T-cell (primary cell): Measurements from ENCODE around the gene ERCC1. TPM values are rescaled to one million over a fixed set of nuclear protein-coding genes. Genes with fewer than 3 reads are reported as not detected.

Source experiments
- ATAC-seq, 4 experiments: fragments of 200-7000 bp in 3 of 4; fragments of 150-1000 bp in 1 of 4; cut with Tn5 transposase; replicated peaks in 1 of 4; 1 replicate in 3 of 4; 2 replicates in 1 of 4; pipeline ENCODE4 v1.10.0; 2021; ENCODE audit warnings: moderate library complexity in 3 of 4, mild to moderate bottlenecking in 2 of 4, moderate number of reproducible peaks in 1 of 4
- CTCF ChIA-PET, 2 donors: fragments of 300-600 bp; sonication (Branson Sonifier 250); formaldehyde crosslinking; loops; one replicate each; lab custom pipeline; 2022; ENCODE audit warnings: antibody characterized with exemption in 2 of 2; lab: Charles Lee
- POLR2A ChIA-PET, 2 donors: fragments of 300-600 bp; sonication (Branson Sonifier 250); formaldehyde crosslinking; loops; one replicate each; lab custom pipeline; 2022; ENCODE audit warnings: antibody characterized with exemption in 2 of 2; lab: Charles Lee
- DNase-seq, 35 experiments: peaks; one replicate each; pipeline versions ENCODE4 v3.0.0 to v3.0.0-alpha.2; 2013 to 2023
- H3K27ac ChIP-seq: one replicate; pipeline ENCODE4 v1.5.1; 2013; ENCODE audit warnings: low read length
- H3K27me3 ChIP-seq, 2 experiments: replicated peaks in 1 of 2; 1 replicate in 1 of 2; 2 replicates in 1 of 2; pipeline versions ENCODE4 v1.6.1 to v1.7.0; 2013; ENCODE audit warnings: low read length in 1 of 2, mixed read lengths in 1 of 2; ENCODE audit not compliant: control insufficient read depth in 2 of 2, insufficient read depth in 2 of 2; ENCODE audit errors: extremely low read depth in 1 of 2
- H3K36me3 ChIP-seq, 2 donors: 1 replicate in 1 of 2; 2 replicates in 1 of 2; pipeline versions ENCODE4 v1.6.1 to v1.7.0; 2013; ENCODE audit warnings: low read length in 1 of 2; ENCODE audit not compliant: control insufficient read depth in 2 of 2, insufficient read depth in 1 of 2; ENCODE audit errors: extremely low read depth in 1 of 2
- H3K4me1 ChIP-seq, 2 experiments: 1 replicate in 1 of 2; 2 replicates in 1 of 2; pipeline versions ENCODE4 v1.6.1 to v1.7.0; 2013; ENCODE audit warnings: low read length in 2 of 2, mixed read lengths in 1 of 2; ENCODE audit not compliant: insufficient read depth in 2 of 2, control insufficient read depth in 1 of 2; ENCODE audit errors: extremely low read depth in 1 of 2
- H3K4me3 ChIP-seq, 2 donors: 1 replicate in 1 of 2; 2 replicates in 1 of 2; pipeline versions ENCODE4 v1.5.1 to v1.7.0; 2013; ENCODE audit warnings: mild to moderate bottlenecking in 2 of 2, low read length in 1 of 2, moderate library complexity in 1 of 2; ENCODE audit not compliant: control insufficient read depth in 1 of 2; ENCODE audit errors: extremely low read depth in 1 of 2
- H3K9me3 ChIP-seq: 2 replicates; pipeline ENCODE4 v1.7.0; 2013
- H3K27ac Mint-ChIP-seq, 2 donors: one replicate each; pipeline ENCODE4 v1.8.0; 2020 to 2021; ENCODE audit warnings: mild to moderate bottlenecking in 2 of 2, mixed read lengths in 2 of 2
- H3K27me3 Mint-ChIP-seq, 2 donors: one replicate each; pipeline ENCODE4 v1.8.0; 2021 to 2022; ENCODE audit warnings: mixed read lengths in 2 of 2
- H3K36me3 Mint-ChIP-seq: one replicate; pipeline ENCODE4 v1.8.0; 2021; ENCODE audit warnings: mixed read lengths
- H3K4me1 Mint-ChIP-seq, 3 donors: one replicate each; pipeline ENCODE4 v1.8.0; 2020 to 2022; ENCODE audit warnings: mixed read lengths in 3 of 3, mild to moderate bottlenecking in 1 of 3
- H3K4me3 Mint-ChIP-seq, 3 donors: one replicate each; pipeline ENCODE4 v1.8.0; 2020 to 2022; ENCODE audit warnings: mild to moderate bottlenecking in 3 of 3, mixed read lengths in 3 of 3, moderate library complexity in 3 of 3
- H3K9me3 Mint-ChIP-seq, 3 donors: one replicate each; pipeline ENCODE4 v1.8.0; 2020 to 2022; ENCODE audit warnings: mixed read lengths in 3 of 3
- WGBS: methylation state at CpG from one replicate; pipeline ENCODE4 v1.1.5; 2013; ENCODE audit warnings: missing lambda C conversion rate; ENCODE audit not compliant: insufficient coverage; 5-methylcytosine and 5-hydroxymethylcytosine counted together
- total RNA-seq, 35 experiments: library from RNA in 6 of 35; stranded (reverse) in 6 of 35; fragments of 120-200 nt in 1 of 35; gene quantifications; one replicate each; pipeline versions ENCODE4 v1.2.1 to v1.2.4 and lab custom pipeline; 2013 to 2026

ERCC1 gene
- total RNA-seq, 5 donors from 2014 or later (not counting 1 experiment from before 2014, with no cell fraction given), result 41.7 to 55.4 (median 51.6) TPM

DNA sequence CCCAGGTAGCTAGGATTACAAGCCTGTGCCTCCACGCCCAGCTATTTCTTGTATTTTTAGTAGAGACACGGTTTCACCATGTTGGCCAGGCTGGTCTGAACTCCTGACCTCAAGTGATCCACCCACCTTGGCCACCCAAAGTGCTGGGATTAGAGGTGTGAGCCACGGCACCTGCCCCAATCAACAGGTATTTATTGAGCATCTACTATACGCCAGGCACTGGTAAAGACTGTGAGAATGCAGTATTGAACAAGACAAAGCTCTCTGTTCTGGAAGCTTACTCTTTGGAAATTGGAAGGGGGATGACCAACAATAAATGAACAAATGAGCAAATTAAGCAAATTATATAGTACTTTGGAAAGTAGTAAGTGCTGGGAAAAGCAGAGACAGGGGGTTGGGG lies 21.4 kb upstream of the ERCC1 start:
- H3K27me3 ChIP-seq, result peaks cover 0 to 7% of the 10 kb centered on the region in 2 experiments
- DNase-seq (no peak), ATAC-seq (no peak)

DNA sequence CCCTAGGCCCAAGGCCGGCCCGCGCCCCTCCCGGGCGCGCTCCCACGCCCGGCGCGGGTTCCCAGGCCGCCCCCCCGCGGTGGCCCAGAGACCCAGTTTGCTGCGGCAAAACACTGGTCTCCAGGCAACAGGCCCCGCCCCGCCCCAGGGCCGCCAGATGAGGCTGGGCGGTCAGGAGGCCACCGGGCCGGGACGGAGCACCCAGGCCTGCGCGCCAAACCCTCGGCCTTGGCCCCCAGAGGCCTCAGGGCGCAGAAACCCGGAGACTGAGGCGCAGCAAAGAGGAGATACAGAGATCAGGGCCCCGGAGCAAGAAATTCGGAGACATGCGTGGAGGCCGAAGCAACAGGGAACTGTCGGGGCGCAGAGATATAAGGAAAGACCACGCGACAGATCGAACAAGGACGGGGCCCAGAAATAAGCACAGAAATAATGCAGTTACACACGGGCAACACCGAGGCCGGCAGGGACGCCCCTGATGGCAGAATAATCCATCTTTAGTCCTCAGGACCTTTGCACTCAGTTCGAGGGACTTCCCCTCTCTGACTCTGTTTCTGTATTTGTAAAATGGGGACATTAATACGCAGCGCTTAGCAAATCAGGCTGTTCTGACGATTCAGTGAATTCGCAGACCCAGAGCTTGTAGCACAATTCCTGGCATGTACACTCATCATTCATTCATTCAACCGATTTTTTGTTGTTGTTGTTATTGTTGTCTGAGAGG lies 20.8 kb upstream of the ERCC1 start:
- Mint-ChIP-seq H3K4me1 (peaks cover 56 to 65% (median 63%) of the 10 kb centered on the region in 3 donors), H3K27ac (peak overlapping the region; percentile 66 to 69), H3K27me3 (no peaks in the 10 kb centered on the region), H3K9me3 (no peaks in the 10 kb centered on the region), H3K36me3 (no peaks in the 10 kb centered on the region), H3K4me3 (peak overlapping the region; percentile 32 to 80 (median 41))
- ChIA-PET POLR2A (interaction anchor here in 1 of 2 donors (1.3 to 1.9 kb wide), 2 partner anchors 23 to 29 kb away, joined by 5 to 9 read pairs; partner anchors contain the start of gene FOSB), CTCF (interaction anchor here in 1 of 2 donors (1.4 to 1.8 kb wide), 2 partner anchors 23 to 34 kb away, joined by 6 to 12 read pairs; partner anchors contain the start of gene FOSB)
- Histone ChIP-seq H3K27ac (peak overlapping the region; percentile 84), H3K27me3 (peaks cover 0 to 7% of the 10 kb centered on the region in 2 experiments), H3K4me1 (peaks cover 5 to 64% of the 10 kb centered on the region in 2 experiments), H3K36me3 (no peaks in the 10 kb centered on the region), H3K4me3 (peak overlapping the region; percentile 36 to 69), H3K9me3 (no peaks in the 10 kb centered on the region)
- 19% methylated on average over 34 of the region's 47 CpGs for WGBS
- DNase-seq (peak in 34 of 35 experiments; percentile 40 to 90 (median 72)), ATAC-seq (peak; percentile 35 to 53 (median 37))

More for the DNA sequence above, 21.4 kb upstream of the ERCC1 start:
- peaks cover 62 to 70% (median 69%) of the 10 kb centered on the region in 3 donors for H3K4me1 Mint-ChIP-seq
- no peaks in the 10 kb centered on the region for H3K36me3 Mint-ChIP-seq
- WGBS, result 89% methylated on average over 2 of the region's 4 CpGs
- H3K27ac Mint-ChIP-seq, result peak overlapping the region; percentile 55 to 66
- no peaks in the 10 kb centered on the region for H3K36me3 ChIP-seq
- H3K4me1 ChIP-seq, result peaks cover 5 to 68% of the 10 kb centered on the region in 2 experiments
- H3K27ac ChIP-seq, result peak overlapping the region; percentile 84
- ChIA-PET CTCF (interaction anchor here in 1 of 2 donors (0.6 to 1.8 kb wide), 3 partner anchors 22 to 39 kb away, joined by 3 to 12 read pairs (median 6); partner anchors contain the start of gene FOSB), POLR2A (interaction anchor here in 1 of 2 donors (1.3 to 1.9 kb wide), 2 partner anchors 23 to 28 kb away, joined by 5 to 9 read pairs; partner anchors contain the start of gene FOSB)
- H3K9me3 ChIP-seq, result no peaks in the 10 kb centered on the region
- H3K27me3 Mint-ChIP-seq, result no peaks in the 10 kb centered on the region
- no peaks in the 10 kb centered on the region for H3K9me3 Mint-ChIP-seq
- H3K4me3 Mint-ChIP-seq, result peak overlapping the region; percentile 32 to 80 (median 41)
- H3K4me3 ChIP-seq, result no peak overlapping the region

DNA sequence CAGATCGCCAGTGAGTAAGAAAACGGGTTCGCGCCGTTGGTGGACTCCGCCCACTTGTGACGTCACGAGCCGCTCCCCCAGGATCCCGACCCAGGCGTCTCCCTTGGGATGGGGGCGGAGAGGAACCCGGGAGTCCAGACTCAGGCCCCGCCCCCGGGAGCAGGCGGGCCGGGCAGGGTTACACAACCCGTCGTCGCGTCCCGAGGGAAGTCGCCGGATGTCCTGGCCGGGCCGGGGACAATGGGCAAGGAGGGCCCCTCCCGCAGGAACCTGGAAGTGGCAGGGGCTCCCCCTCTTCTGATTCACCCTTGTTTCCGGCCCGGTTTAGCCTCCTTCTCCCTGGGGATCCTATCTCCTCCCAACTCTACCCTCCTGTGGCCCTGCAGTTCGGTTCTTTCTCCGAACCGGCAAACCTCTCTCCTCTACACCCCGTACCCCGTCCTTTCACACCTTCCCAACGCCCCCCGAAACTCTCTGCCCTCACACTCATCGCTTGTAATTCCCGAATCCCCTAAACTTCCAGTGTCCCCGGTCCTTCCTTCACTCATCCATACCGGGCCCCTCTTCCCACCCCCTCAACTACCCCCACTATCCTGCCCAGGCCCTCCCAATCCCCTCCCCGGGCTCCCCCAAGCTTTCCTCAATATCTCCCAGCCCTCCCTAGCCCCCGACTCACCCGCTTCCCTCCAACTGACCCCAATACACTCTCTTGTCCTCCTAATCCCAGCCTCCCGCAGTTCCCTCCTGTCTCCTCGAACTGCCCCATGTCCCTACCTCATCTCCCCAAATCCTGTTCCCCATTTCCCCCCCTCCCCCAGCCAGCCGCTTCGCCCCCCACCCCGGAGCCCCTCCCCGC lies 20.0 kb upstream of the ERCC1 start:
- Mint-ChIP-seq H3K4me3 (peak overlapping the region; percentile 73 to 81 (median 80)), H3K4me1 (peaks cover 49 to 58% (median 56%) of the 10 kb centered on the region in 3 donors)

DNA sequence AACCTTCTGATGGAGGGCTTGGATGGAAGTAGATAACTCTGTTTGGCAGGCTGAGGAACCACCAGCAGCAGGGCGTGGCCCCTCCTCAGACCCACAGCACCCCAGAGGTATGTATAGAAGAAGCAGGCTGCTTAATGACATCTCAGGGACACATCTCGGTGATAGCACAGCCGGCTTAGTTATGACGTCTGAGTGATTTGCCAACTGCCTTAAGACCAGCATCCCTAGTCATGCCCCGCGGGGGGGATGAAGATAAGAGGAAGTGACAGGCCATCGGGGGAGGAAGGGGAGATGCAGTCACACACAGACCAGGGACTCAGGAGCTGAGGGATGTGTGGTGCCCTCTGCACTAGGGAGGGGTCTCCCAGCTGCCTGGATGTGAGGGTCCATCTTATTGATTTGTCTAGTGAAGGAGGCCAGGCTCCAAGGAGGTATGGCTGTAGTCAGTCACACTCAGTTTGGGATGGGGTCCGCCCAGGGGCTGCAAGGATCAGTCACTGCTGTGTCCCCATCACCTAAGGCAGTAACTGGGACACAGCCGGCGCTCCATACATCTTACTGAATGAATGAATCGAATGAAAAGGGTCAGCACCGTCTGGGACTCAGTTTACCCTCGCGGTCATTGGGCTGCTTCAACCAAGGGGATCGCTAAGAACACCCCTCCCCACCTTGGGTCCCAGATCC lies 19.2 kb upstream of the ERCC1 start:
- Mint-ChIP-seq H3K27me3 (no peaks in the 10 kb centered on the region), H3K36me3 (no peaks in the 10 kb centered on the region), H3K27ac (peak overlapping the region; percentile 73 to 76), H3K4me1 (peaks cover 44 to 52% (median 49%) of the 10 kb centered on the region in 3 donors), H3K4me3 (peak overlapping the region; percentile 73 to 80 (median 79)), H3K9me3 (no peaks in the 10 kb centered on the region)
- Histone ChIP-seq H3K4me3 (peak overlapping the region; percentile 49 to 69), H3K36me3 (no peaks in the 10 kb centered on the region), H3K9me3 (no peaks in the 10 kb centered on the region), H3K4me1 (peaks cover 9 to 56% of the 10 kb centered on the region in 2 experiments), H3K27ac (peak overlapping the region; percentile 78), H3K27me3 (peaks cover 0 to 7% of the 10 kb centered on the region in 2 experiments)
- DNase-seq (peak in 27 of 35 experiments; percentile 34 to 71 (median 52)), ATAC-seq (peak in 1 of 4 experiments; percentile 38)
- ChIA-PET POLR2A (interaction anchor here in 1 of 2 donors (1.6 kb wide), 1 partner anchor 25 kb away, joined by 9 read pairs; the partner anchor contains the start of gene FOSB), CTCF (no interaction called here)
- 23% methylated on average over 9 of the region's 15 CpGs for WGBS

More for the DNA sequence above, 20.0 kb upstream of the ERCC1 start:
- Histone ChIP-seq H3K9me3 (no peaks in the 10 kb centered on the region), H3K4me3 (peak overlapping the region; percentile 49 to 69), H3K27ac (peak overlapping the region; percentile 78), H3K27me3 (peaks cover 0 to 7% of the 10 kb centered on the region in 2 experiments), H3K4me1 (peaks cover 9 to 63% of the 10 kb centered on the region in 2 experiments), H3K36me3 (no peaks in the 10 kb centered on the region)
- DNase-seq (peak in 12 of 35 experiments; percentile 14 to 68 (median 34)), ATAC-seq (peak in 1 of 4 experiments; percentile 3)
- CTCF ChIA-PET, result no interaction called here
- no peaks in the 10 kb centered on the region for H3K27me3 Mint-ChIP-seq
- POLR2A ChIA-PET, result no interaction called here
- under 1% methylated on average over 32 of the region's 49 CpGs for WGBS
- no peaks in the 10 kb centered on the region for H3K36me3 Mint-ChIP-seq
- peak overlapping the region; percentile 34 to 67 for H3K27ac Mint-ChIP-seq
- no peaks in the 10 kb centered on the region for H3K9me3 Mint-ChIP-seq

DNA sequence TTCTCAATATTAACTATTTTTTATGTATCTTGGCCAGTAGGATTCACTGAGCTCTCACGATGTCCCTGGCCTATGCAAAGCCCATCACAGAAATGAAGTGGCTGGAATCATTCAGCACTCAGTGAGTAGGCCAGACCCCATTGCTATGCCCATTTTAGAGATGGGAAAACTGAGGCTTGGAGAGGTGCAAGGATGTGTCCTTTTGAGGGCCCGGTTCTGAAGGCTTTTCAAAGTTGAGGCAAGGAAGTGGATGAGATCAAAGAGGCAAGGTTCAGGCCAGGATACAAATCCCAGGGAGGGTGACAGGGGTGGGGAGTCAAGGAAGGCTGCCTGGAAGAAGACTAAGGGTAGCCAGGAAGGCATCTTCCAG lies 18.7 kb upstream of the ERCC1 start:
- DNase-seq (no peak), ATAC-seq (no peak)
- peak overlapping the region; percentile 68 to 73 for H3K27ac Mint-ChIP-seq
- CTCF ChIA-PET, result no interaction called here
- H3K36me3 Mint-ChIP-seq, result no peaks in the 10 kb centered on the region
- POLR2A ChIA-PET, result interaction anchor here in 1 of 2 donors (1.6 kb wide), 1 partner anchor 25 kb away, joined by 9 read pairs; the partner anchor contains the start of gene FOSB
- H3K4me1 ChIP-seq, result peaks cover 9 to 56% of the 10 kb centered on the region in 2 experiments
- H3K27ac ChIP-seq, result peak overlapping the region; percentile 78
- peaks cover 43 to 50% (median 49%) of the 10 kb centered on the region in 3 donors for H3K4me1 Mint-ChIP-seq
- H3K27me3 ChIP-seq, result peaks cover 0 to 7% of the 10 kb centered on the region in 2 experiments
- H3K9me3 ChIP-seq, result no peaks in the 10 kb centered on the region
- no peaks in the 10 kb centered on the region for H3K9me3 Mint-ChIP-seq
- WGBS, result 63% methylated on average over 1 of the region's 2 CpGs
- H3K4me3 ChIP-seq, result no peak overlapping the region
- H3K27me3 Mint-ChIP-seq, result no peaks in the 10 kb centered on the region
- no peaks in the 10 kb centered on the region for H3K36me3 ChIP-seq
- peak overlapping the region; percentile 73 to 80 (median 79) for H3K4me3 Mint-ChIP-seq
